Esophagus squamous epithelium (tissue), 5 donors: Measurements from ENCODE around the gene TEAD4. TPM values are rescaled to one million over a fixed set of nuclear protein-coding genes. Genes with fewer than 3 reads are reported as not detected.
A peak's percentile ranks its signal among the peaks of the same experiment; 100 is the strongest.

Source experiments
- DNase-seq: peaks from one replicate; lab custom pipeline; 2025; lab: John Stamatoyannopoulos, UW
- H3K27ac ChIP-seq, 4 donors: fragments of 200-600 bp; sonication (generic); one replicate each; pipeline ENCODE4 v1.5.1; 2016 to 2019; ENCODE audit warnings: mild to moderate bottlenecking in 1 of 4
- H3K27me3 ChIP-seq, 4 donors: fragments of 200-600 bp; sonication (generic); 1 replicate in 3 of 4; 2 replicates in 1 of 4; pipeline versions ENCODE4 v1.5.1 to v1.6.0; 2017 to 2021; ENCODE audit warnings: antibody characterized with exemption in 1 of 4
- H3K36me3 ChIP-seq, 3 donors: fragments of 200-600 bp; sonication (generic); one replicate each; pipeline ENCODE4 v1.5.1; 2016 to 2019
- H3K4me1 ChIP-seq, 3 donors: fragments of 200-600 bp; sonication (generic); one replicate each; pipeline ENCODE4 v1.5.1; 2017 to 2019
- H3K4me3 ChIP-seq, 4 donors: fragments of 200-600 bp; sonication (generic); 1 replicate in 3 of 4; 2 replicates in 1 of 4; pipeline ENCODE4 v1.5.1; 2016 to 2019; ENCODE audit warnings: mild to moderate bottlenecking in 2 of 4, moderate library complexity in 1 of 4
- H3K9me3 ChIP-seq, 3 donors: fragments of 200-600 bp; sonication (generic); one replicate each; pipeline ENCODE4 v1.5.1; 2016 to 2019
- CTCF ChIP-seq, 6 experiments: fragments of 450-650 bp in 4 of 6; fragments of 200-600 bp in 2 of 6; sonication (generic) in 2 of 6; IDR thresholded peaks; one replicate each; pipeline ENCODE4 v1.5.1; 2016 to 2019; ENCODE audit warnings: antibody characterized with exemption in 6 of 6, mild to moderate bottlenecking in 4 of 6, moderate library complexity in 4 of 6
- POLR2A ChIP-seq, 4 donors: fragments of 450-650 bp; IDR thresholded peaks; one replicate each; pipeline ENCODE4 v1.6.1; 2017; ENCODE audit warnings: antibody characterized with exemption in 4 of 4, mild to moderate bottlenecking in 4 of 4, moderate library complexity in 3 of 4
- WGBS, 2 donors: methylation state at CpG; one replicate each; pipeline ENCODE4 v1.1.5; 2018; 5-methylcytosine and 5-hydroxymethylcytosine counted together
- intact Hi-C: fragments of 100-400 bp; cut with DNase I; formaldehyde crosslinking; loops from one replicate; pipeline ENCODE4 v1.15.0; 2022
- total RNA-seq, 4 donors: library from RNA; depleted of rRNA; stranded (reverse); fragments of >200 nt; gene quantifications; one replicate each; pipeline ENCODE4 v1.1.0, GENCODE V29; 2016
- donor health status: DM: yes; HTN: yes; CAD: no.

Gene TEAD4
- total RNA-seq, 4 donors from 2014 or later = 10.7 to 16.6 (median 13.5) TPM

- no peaks in the 10 kb centered on the region for H3K36me3 ChIP-seq
- no peaks in the 10 kb centered on the region for H3K9me3 ChIP-seq
- H3K27ac ChIP-seq = peak overlapping the region; percentile 94 to 96 (median 94)
- H3K27me3 ChIP-seq = no peaks in the 10 kb centered on the region
- no peak for DNase-seq
- H3K4me3 ChIP-seq = peak overlapping the region; percentile 69 to 94 (median 90)
- intact Hi-C loops = no loop called here
- H3K4me1 ChIP-seq = peaks cover 16 to 82% (median 24%) of the 10 kb centered on the region in 3 donors
- WGBS, 2 donors = 4 to 9% methylated on average over 6 to 25 of the region's 32 CpGs
- TF ChIP-seq POLR2A (IDR thresholded peaks at IDR 0.05) = no peak
- TF ChIP-seq CTCF (IDR thresholded peaks at IDR 0.05) = no peak
Measured at GRCh38 chr12:3077572-3078081, 118.4 kb downstream of the TEAD4 start.

- Histone ChIP-seq H3K4me3 (peak overlapping the region; percentile 69 to 94 (median 90)), H3K9me3 (no peaks in the 10 kb centered on the region), H3K27ac (peak overlapping the region; percentile 94 to 96 (median 94)), H3K4me1 (peaks cover 16 to 85% (median 22%) of the 10 kb centered on the region in 3 donors), H3K27me3 (no peaks in the 10 kb centered on the region), H3K36me3 (no peaks in the 10 kb centered on the region)
- intact Hi-C loops = no loop called here
- TF ChIP-seq CTCF (IDR thresholded peaks at IDR 0.05) = no peak
- no peak for TF ChIP-seq POLR2A (IDR thresholded peaks at IDR 0.05)
- DNase-seq = no peak
- 23 to 31% methylated on average over 8 to 10 of the region's 10 CpGs for WGBS, 2 donors
Measured at GRCh38 chr12:3078086-3078820, 119.1 kb downstream of the TEAD4 start.

- peaks cover 8 to 85% (median 23%) of the 10 kb centered on the region in 3 donors for H3K4me1 ChIP-seq
- H3K27me3 ChIP-seq = no peaks in the 10 kb centered on the region
- no peak overlapping the region for H3K4me3 ChIP-seq
- H3K36me3 ChIP-seq = peaks cover 0 to 23% (median 0%) of the 10 kb centered on the region in 3 donors
- H3K9me3 ChIP-seq = no peaks in the 10 kb centered on the region
- no peak overlapping the region for H3K27ac ChIP-seq
- WGBS, 2 donors = 39 to 67% methylated on average over 9 of the region's 9 CpGs
- DNase-seq = no peak
- no peak for TF ChIP-seq POLR2A (IDR thresholded peaks at IDR 0.05)
- TF ChIP-seq CTCF (IDR thresholded peaks at IDR 0.05) = no peak
- intact Hi-C loops = no loop called here
Measured at GRCh38 chr12:3081091-3081490, 121.9 kb downstream of the TEAD4 start.

GRCh38 chr12:3081886-3082285 is 122.7 kb downstream of the TEAD4 start:
- Histone ChIP-seq H3K4me1 (peaks cover under 1 to 86% (median 23%) of the 10 kb centered on the region in 3 donors), H3K27me3 (no peaks in the 10 kb centered on the region), H3K27ac (no peak overlapping the region)

More at GRCh38 chr12:3081886-3082285, 122.7 kb downstream of the TEAD4 start:
- no peak overlapping the region for H3K4me3 ChIP-seq
- DNase-seq = no peak
- H3K36me3 ChIP-seq = peaks cover 0 to 23% (median 0%) of the 10 kb centered on the region in 3 donors
- intact Hi-C loops = no loop called here
- no peaks in the 10 kb centered on the region for H3K9me3 ChIP-seq
- TF ChIP-seq POLR2A (IDR thresholded peaks at IDR 0.05) (no peak), CTCF (IDR thresholded peaks at IDR 0.05) (no peak)
- 70 to 75% methylated on average over 7 of the region's 7 CpGs for WGBS, 2 donors
